GM19328 (cell line): ENCODE results near the gene IL23R.
A peak's percentile ranks its signal among the peaks of the same experiment; 100 is the strongest.

Experiments
- ATAC-seq: cut with Tn5 transposase; IDR thresholded peaks from one replicate; pipeline ENCODE4 v1.9.1; 2021; ENCODE audit warnings: mild to moderate bottlenecking, moderate library complexity; ENCODE audit not compliant: unreplicated experiment

The IL23R gene

DNA sequence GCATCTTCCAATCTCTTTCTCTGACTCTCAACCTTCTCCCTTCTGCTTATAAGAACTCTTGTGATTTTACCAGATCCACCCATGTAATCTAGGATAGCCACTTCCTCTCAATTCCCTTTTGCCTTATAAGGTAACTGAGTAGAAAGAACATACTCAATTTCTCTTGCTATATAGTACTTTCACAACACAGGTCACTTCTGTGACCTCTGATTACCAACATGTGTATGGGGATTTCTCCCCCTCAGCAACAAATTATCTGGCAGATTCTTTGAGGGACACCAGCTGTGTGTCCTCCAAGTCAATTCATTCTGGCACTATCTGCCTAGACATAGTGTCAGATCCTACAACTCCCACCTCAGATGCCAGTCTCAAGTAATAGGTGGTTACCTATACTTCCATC, 62.5 kb downstream of the IL23R start:
- no peak for ATAC-seq

DNA sequence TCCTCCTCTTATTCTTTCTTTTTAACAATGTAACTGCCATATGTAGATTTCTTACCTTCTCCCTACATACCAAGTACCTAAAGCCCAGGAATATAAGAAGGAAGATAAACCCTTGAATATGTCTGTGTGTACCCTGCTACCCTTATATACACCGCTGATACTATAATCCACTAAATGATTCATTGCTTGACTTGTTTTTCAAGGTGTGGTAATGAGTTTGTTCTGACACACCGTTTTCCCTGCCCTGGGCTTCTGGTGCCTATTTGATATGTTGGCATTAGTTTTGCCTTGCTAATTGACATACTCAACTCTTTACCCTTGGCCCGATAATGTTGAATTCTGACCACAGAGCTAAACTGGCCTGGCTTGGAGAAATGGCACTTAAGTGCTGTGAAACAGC, 64.3 kb downstream of the IL23R start:
- no peak for ATAC-seq

DNA sequence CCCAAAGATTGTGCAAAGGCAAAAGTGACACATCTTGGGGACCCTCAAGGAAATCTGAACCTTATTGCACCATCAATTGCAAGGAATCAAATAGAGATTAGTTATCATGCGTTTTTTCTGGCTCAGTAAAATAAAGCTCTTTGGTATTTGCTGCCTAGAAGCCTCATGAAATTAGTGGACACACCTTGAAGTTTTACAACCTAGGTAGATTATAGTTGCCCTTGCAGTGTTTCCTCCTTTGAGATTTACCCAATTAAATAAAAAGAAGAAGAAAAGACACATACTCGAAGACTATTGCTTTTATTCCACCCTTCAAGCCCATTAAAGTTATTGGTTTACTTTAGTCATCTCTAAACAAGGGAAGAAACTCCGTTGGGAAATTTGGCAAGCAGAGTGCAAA, 70.0 kb downstream of the IL23R start:
- ATAC-seq, result no peak

DNA sequence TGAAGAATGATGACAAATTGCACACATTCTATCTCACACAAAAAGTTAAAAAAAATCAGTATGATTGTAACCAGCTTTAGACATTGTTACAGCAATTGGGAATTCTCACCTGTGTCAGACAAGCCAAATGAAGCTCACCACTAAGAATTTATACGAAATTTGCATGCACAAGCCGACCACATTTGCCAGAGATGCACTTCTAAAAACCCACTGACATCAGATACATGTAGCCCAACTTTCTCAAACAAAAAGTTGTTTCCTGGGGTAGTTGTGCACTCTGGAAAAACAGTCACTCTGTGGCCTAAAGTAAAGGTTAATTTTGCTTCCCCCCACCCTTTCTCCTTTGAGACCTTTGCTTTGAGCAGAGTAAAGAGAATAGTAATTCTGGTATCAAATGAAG, 73.5 kb downstream of the IL23R start:
- no peak for ATAC-seq

DNA sequence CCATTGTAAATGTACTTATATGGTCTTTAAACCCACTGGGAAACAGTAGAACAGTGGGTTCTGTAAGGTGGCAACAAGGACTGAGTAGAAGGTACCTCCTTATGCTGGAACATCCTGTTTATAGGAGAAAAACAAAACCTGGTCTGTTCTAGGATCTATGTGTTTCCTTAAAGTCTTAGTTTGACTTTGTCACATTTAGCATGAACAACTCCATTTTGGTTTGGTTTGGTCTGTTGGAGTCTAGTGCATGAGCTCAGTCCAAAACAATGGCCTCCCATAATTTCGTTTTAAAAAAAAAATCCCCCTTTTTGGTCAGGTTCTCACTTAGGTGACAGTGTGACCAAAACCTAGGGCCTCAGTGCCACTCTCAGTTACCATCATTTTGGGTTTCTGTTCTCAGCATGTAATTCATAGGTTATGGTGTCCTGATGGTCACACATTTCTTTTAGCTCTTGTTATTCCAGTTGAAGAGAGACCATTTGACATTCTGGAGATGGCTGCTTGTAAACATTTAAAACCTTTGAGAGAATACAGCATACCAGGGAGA, 75.0 kb downstream of the IL23R start:
- no peak for ATAC-seq

DNA sequence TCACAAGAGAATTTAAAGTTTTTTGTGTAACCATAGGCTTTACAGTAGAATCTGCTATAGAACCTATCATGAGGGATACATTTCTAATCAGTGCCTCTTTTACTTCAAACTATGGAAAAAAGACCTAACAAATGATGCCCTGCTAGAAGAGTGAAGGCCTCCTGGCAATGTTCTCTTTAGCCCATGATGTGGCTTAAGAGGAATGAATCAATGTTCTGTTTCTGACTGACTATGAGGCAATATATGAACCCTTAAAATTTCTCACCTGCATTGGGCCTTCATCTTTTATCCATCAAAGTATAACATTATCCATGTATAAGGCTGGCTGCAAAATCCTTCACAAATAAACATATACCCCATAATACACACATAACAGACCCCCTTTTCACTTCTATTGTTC, 75.8 kb downstream of the IL23R start:
- ATAC-seq, result no peak

DNA sequence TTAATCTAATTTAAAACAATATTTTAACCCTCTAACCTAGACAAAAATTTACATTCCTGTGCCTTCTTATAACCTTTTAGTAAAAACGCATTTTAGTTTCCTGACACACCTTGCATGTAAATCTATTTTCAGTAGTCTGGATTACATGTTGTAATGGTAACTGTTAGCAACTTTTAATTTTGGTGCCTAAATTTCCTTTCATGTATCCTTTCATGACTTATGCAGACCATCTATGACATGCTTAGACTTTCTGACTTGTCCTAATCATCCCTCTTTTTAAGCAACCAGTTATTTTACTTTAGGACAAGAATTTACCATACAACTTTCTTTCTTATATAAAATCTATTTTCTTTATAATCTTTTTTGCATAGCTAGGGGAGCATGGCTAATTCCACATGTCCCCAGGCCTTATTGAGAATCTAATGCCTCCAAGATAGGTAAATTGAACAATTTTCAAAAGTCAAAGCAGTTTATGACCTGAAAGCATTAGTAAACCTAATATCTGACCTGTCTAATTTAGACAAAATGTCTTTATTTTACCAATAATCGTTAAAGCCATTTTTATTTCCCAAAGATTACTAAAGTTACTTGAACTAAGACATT, 83.9 kb downstream of the IL23R start:
- ATAC-seq, result no peak

DNA sequence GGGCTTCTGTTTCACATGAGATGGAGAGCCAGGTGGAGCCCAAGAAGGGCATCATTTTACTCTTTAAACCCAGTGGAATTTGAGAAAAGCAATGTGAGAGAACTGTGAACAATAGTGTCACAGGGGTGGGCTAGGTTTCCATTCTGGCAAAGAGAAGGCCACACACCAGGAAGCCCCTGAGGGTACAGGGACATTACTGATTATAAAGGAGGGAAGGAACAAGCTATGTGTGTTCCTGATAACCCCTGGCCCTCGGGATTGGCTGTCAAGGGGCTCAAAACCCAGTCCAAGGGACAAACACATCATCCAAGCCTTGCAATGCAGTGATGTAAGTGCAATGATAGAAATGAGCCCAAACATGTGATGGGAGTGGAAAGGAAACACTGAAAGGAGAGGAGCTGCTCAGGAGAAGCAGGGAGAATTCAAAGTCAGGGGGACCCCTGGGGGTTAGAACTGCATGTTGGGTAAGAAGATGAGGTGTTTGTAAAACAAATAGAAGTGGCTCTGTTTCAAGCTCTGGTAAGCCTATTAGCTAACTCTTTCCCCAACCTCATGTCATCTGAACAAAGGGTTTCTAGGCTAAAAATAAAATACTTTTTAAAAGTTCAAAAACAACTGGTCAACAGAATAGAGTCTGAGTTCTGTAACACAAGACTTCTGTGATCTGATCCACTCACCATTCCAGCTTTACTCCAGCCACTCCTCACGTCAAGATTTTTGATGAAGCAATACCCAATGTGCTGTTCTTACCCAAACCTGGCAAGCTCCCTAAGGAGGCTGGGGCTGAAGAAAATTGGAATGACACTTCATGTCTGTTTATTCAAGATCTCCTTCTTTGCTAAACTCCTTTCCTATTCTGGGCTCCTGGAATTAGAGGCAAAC, 90.3 kb downstream of the IL23R start:
- no peak for ATAC-seq

DNA sequence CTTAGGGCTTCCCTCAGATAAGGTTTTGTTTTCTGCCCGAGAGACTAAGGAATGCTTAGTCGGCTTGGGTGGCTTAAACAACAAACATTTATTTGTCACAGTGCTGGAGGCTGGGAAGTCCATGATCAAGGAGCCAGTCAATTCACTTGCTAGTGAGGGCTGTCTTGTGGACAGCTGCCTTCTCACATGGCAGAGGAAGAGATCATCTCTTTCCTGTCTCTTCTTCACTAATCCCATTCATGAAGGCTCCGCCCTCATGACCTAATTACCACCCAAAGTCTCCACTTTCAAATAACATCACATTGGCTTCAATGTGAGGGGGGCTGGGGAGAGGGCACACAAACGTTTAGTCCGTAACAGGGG, 90.9 kb downstream of the IL23R start:
- no peak for ATAC-seq

DNA sequence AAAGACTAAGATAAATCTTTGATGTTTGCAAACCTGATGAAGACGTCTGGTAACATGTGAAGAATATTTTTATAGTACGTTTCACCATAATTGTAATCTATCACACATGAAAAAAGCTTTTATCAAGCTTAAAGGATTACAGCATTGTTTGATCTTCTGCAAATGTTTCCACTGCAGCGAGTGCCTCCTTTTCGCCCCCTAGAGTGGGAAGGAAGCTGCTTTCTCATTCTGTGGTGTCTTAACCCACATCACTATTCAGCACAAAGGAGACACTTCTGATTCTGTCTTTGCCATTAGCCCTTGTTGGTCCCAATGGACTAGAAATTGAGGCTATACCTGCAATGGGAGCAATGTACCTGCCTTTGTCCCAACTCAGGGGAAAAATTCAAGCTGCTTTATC, 95.4 kb downstream of the IL23R start:
- no peak for ATAC-seq

DNA sequence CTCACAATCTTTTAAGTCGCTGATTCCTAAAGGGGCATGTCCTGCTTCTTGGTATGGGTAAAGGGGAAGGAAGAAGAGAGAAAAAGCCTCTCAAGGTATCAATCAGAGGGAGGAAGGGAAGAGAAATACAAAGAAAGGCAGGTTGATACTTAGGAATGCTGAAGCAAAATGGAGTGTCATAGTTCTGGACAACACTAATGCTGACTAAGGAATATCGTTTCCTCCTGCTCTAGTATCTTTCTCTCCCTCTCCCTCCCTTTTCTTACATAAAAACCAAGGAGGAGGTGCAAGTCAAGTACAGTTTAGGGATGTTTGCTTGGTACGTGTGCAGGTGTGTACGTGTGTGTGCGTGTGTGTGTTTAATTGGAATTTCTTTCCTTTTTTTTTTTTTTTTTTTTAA, 96.5 kb downstream of the IL23R start:
- no peak for ATAC-seq

DNA sequence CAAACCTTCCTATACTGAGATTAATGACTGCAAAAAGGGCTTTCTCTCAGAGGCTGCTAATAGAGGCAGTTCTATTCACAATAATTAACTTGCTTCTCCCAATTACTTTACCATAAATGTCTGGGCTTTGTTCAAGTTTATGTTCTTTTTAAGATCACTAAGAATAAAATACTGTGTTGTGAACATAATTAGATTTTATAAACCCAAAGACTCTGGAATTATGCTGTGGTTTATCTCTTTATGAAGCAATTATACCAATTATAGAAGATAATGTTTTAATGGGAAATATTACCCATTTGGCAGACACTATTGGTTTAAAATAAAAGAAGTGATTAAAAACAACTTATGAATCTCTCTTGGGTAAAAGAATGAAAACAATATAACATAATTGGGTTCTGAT, 97.9 kb downstream of the IL23R start:
- ATAC-seq, result no peak

DNA sequence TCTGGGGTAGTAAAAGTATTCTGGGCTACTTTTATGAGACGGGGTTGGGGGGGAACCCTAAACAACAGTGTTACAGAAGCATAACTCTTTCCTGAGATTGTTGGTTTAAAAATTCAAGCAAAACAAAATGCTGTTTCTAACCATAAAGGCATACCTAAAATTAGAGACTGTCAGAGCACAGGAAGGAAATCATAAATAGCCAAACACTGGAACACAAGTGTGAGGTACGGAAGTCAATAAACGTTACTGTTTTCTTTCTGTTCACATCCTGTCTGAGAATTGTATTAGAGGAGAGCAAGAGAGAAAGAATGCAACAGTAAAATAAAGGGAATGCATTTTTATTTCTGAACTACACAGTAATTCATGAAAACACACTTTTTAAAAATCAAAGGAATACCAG, 98.6 kb downstream of the IL23R start:
- no peak for ATAC-seq

DNA sequence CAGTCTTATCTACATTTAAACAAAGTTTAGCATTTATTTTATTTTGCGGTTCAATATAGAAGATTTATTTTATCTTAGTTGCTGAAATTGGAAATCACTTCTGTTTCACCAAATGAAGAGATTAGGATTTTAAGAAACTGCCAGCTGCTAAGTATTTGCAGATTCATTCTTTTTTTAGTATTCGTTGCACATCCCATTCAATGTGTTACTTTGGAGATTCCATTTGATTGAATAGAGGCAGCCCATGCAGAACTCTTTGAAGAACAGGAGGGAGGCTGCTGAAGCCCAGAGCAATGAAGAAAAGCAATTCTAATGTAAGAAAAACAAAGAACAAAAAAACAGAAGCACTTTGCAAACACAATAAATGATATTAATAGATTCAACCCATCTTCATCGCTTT, 102.8 kb downstream of the IL23R start:
- ATAC-seq, result no peak

DNA sequence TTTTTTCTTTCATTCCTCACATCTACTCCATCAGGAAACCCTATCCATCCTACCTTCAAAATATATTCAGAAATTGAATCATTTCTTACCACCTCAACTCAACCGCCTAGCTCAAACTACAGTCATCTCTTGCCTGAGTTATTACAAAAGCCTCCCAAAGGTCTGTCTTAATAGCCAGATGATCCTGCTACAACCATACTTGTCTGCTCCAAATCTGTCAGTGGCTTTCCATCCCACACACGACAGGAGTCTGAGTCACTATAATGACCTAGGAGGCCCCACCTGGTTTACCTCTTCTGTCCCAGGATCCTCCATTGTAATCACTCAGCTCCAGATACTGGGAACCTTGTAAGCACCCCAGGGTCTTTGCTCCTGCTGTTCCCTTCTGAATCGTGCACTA, 104.3 kb downstream of the IL23R start:
- ATAC-seq, result no peak

DNA sequence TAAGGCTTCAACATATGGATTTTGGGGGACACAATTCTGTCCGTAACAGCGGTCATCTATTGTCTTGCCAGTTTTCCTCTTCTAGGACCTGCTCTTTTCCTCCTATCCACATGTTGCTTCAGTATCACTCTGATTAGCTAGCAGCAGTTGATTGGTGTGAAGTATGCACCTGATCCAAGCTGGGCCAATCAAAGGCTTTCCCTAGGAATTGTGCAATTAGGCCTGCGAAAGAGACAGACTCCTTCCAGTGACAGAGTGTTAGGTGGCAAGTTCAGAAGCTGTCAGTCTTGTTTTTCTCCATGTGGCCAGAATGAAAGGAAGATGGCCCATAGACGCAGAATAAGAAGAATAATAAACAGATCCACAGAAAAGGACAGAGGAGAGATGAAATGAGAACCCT, 107.3 kb downstream of the IL23R start:
- ATAC-seq, result no peak

DNA sequence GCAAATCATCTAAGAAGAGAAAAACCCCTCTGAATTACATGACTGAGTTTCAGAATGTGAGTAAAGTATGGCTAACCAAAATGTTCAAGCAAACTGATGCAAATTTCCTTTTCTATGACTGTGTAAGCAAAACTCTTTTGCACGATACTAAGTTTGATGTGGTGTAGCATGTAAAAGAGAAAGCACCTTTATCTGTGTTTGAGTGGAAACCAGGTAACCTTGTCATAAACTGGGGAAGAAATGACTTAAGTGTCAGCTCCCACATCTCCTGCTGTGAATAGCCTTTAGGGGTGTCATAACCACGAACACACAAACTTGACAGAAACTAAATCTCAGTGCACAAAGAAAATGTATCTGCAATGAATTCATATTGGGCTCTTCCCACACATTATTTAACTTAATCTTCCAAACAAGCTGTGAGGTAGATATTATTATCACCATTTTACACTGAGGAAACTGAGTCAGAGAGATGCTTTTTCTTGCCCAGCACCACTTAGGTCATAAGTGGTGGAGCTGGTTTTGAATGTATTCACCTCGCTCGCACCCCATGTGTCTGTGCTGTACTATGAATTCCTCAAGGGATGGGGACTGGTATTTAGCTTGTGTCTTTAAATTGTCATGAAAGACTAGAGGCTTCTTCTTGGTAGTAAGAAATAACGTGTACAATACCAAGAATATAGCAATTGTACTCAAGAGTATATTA, 108.5 kb downstream of the IL23R start:
- ATAC-seq, result no peak

DNA sequence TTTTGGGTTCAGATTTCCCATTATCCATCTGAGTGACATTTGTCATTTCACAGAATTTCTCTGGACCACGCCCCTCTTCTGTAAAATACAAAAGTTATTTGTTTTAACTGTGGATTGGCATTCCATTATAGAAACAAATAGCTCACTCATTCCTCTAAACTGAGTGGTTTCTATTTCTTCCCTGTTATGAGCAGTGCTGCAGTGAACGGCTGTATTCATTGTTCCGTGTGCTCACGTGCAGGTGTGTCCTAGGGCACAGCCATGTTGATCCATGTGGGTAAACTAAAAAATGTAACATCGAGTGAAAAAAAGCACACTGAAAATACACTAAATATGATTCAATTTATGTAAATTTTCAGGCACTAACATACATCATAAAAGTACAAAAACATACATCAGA, 114.4 kb downstream of the IL23R start:
- ATAC-seq, result no peak

DNA sequence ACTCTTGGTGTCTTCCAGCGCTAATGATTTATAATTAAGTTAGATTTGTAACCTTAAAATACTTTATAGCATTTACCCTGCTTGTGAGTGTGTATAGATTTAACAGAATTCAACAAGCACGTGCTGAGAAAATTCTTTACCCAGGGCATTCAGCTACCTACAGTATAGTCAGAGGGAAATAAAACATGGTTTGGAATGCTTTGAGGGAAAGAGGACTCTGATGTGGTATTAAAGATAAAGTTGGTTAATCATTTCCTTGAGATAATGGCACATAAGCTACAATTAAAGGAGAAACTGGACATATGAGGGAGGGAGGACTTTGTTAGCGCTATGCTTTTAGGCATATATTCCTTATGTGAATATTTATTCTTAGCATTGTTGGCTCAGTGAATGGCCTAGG, 115.0 kb downstream of the IL23R start:
- ATAC-seq, result no peak

DNA sequence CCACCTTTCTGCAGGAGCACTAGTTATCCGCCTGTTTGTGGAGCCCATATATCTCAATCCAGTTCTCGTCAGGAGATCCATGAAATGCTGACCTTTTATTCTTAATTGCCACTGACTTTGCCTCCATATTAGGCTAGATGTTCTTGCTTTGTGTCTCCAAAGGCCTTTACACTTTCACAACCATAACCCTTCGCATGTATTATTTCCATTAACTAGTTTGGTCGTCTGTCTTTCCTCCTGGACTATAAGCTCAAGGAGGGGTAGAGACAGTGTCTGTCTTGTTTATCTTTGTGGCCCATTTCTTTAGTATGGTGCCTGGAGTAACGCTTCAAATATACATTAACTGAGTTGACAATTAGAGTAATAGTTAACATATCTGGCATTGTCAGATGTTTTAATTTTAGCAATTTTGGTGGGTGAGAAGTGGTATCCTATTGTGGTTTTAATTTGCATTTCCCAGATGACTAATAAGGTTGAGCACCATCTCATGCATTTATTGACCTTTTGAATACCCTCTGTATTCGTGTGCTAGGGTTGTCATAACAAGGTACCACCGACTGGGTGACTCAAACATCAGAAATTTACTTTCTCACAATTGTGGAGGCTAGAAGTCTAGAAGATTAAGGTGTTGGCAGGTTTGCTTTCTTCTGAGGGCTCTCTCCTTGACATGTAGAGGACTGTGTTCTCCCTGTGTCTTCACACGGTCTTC, 119.7 kb downstream of the IL23R start:
- peak; percentile 74 for ATAC-seq

DNA sequence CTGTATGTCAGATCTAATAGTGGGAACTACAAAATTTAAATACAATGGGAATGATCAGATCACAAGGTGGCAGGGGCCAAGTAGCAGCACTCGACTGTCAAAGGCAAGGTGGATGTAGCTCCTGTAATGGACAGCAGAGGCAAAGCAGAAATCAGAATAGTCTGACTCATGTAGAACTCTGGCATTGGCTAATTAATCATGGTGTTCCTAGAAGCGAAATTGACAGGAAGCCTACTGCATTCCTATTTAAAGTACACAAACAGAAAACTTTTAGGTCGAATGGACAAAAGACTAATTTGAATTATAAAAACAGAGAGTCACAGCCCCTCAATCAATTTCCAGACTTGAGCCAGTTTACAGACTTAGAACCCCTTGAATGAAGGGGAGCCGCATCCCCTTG, 124.0 kb downstream of the IL23R start:
- ATAC-seq, result no peak
